Karpas-422 (cell line): Measurements from ENCODE around the gene NUTM1. TPM values are rescaled to one million over a fixed set of nuclear protein-coding genes. Genes with fewer than 3 reads are reported as not detected.

Source experiments
- DNase-seq: peaks from one replicate; pipeline ENCODE4 v3.0.0-alpha.2; 2015
- H2AFZ ChIP-seq: fragments of 200-600 bp; sonication (generic); 2 replicates; pipeline ENCODE4 v1.6.1; 2014; ENCODE audit warnings: antibody characterized with exemption, low read length, mixed read lengths
- H3K27ac ChIP-seq: fragments of 200-600 bp; sonication (generic); 2 replicates; pipeline ENCODE4 v1.5.1; 2014; ENCODE audit warnings: mild to moderate bottlenecking, low read length, moderate library complexity
- H3K27me3 ChIP-seq: fragments of 200-600 bp; sonication (generic); 2 replicates; pipeline ENCODE4 v1.6.1; 2014; ENCODE audit warnings: low read length, mixed read lengths
- H3K36me3 ChIP-seq: fragments of 200-600 bp; sonication (generic); 2 replicates; pipeline ENCODE4 v1.6.1; 2014; ENCODE audit warnings: low read length, mixed read lengths; ENCODE audit not compliant: insufficient read depth
- H3K4me1 ChIP-seq: fragments of 200-600 bp; sonication (generic); 2 replicates; pipeline ENCODE4 v1.6.1; 2014; ENCODE audit warnings: mild to moderate bottlenecking, low read length, mixed read lengths
- H3K4me2 ChIP-seq: fragments of 200-600 bp; sonication (generic); 2 replicates; pipeline ENCODE4 v1.6.1; 2014; ENCODE audit warnings: low read length, low read depth, mild to moderate bottlenecking; ENCODE audit not compliant: poor library complexity, severe bottlenecking
- H3K4me3 ChIP-seq: fragments of 200-600 bp; sonication (generic); 2 replicates; pipeline ENCODE4 v1.5.1; 2014; ENCODE audit warnings: mild to moderate bottlenecking, antibody characterized with exemption, low read length, mixed read lengths
- H3K79me2 ChIP-seq: fragments of 200-600 bp; sonication (generic); 2 replicates; pipeline ENCODE4 v1.6.1; 2014; ENCODE audit warnings: mild to moderate bottlenecking, low read length, mixed read lengths
- H3K9ac ChIP-seq: fragments of 200-600 bp; sonication (generic); 2 replicates; pipeline ENCODE4 v1.6.0; 2014; ENCODE audit warnings: low read length
- H3K9me2 ChIP-seq: fragments of 200-600 bp; sonication (generic), shearing (Covaris generic); replicated peaks from 2 replicates; pipeline ENCODE4 v1.6.0; 2014; ENCODE audit warnings: mild to moderate bottlenecking, low read length, moderate library complexity; ENCODE audit not compliant: insufficient read depth
- H3K9me3 ChIP-seq: fragments of 300-700, 200-600 bp; sonication (generic); 2 replicates; pipeline ENCODE4 v1.6.1; 2014; ENCODE audit warnings: low read length, mixed read lengths
- H4K20me1 ChIP-seq: fragments of 200-600 bp; sonication (generic); 2 replicates; pipeline ENCODE4 v1.6.1; 2014; ENCODE audit warnings: mild to moderate bottlenecking, antibody characterized with exemption, low read length, low read depth; ENCODE audit not compliant: insufficient read depth
- total RNA-seq: library from RNA; depleted of rRNA; stranded (reverse); fragments of >200 nt; shearing (Covaris generic); gene quantifications from 2 replicates; pipeline ENCODE4 v1.2.3, GENCODE V29; 2014; ENCODE audit warnings: low replicate concordance

The NUTM1 gene
- total RNA-seq, 1 experiment from 2014 or later, result not detected

GRCh38 chr15:34362047-34362773, 19.1 kb downstream of the NUTM1 start:
- Histone ChIP-seq H3K36me3 (peaks cover 19% of the 10 kb centered on the region; the same call in 1 of the 2 replicates), H3K27me3 (no peaks in the 10 kb centered on the region), H3K4me2 (no peak overlapping the region), H3K4me3 (no peak overlapping the region), H3K27ac (no peak overlapping the region), H3K9ac (no peak overlapping the region), H3K9me2 (no peaks in the 10 kb centered on the region), H2AFZ (no peak overlapping the region), H3K4me1 (peaks cover 14% of the 10 kb centered on the region), H4K20me1 (peaks cover 4% of the 10 kb centered on the region; the same call in 1 of the 2 replicates), H3K79me2 (peaks cover 27% of the 10 kb centered on the region), H3K9me3 (no peaks in the 10 kb centered on the region)
- DNase-seq, result no peak

GRCh38 chr15:34364041-34364440, 20.9 kb downstream of the NUTM1 start:
- H3K9me2 ChIP-seq, result no peaks in the 10 kb centered on the region
- H3K27ac ChIP-seq, result no peak overlapping the region
- no peak overlapping the region for H3K9ac ChIP-seq
- H3K4me2 ChIP-seq, result no peak overlapping the region
- DNase-seq, result no peak
- no peak overlapping the region for H3K4me3 ChIP-seq
- H3K36me3 ChIP-seq, result peaks cover 19% of the 10 kb centered on the region; the same call in 1 of the 2 replicates
- peaks cover 27% of the 10 kb centered on the region for H3K79me2 ChIP-seq
- no peak overlapping the region for H2AFZ ChIP-seq
- H3K9me3 ChIP-seq, result no peaks in the 10 kb centered on the region
- peaks cover 4% of the 10 kb centered on the region; the same call in 1 of the 2 replicates for H4K20me1 ChIP-seq
- peaks cover 22% of the 10 kb centered on the region for H3K4me1 ChIP-seq
- no peaks in the 10 kb centered on the region for H3K27me3 ChIP-seq

- Histone ChIP-seq H3K79me2 (peaks cover 27% of the 10 kb centered on the region), H3K27me3 (no peaks in the 10 kb centered on the region), H3K4me3 (peak overlapping the region; percentile 82), H3K9me2 (no peaks in the 10 kb centered on the region), H2AFZ (no peak overlapping the region), H3K4me2 (peak overlapping the region; percentile 78), H3K9ac (peak overlapping the region; percentile 97), H4K20me1 (peaks cover 8% of the 10 kb centered on the region; the same call in 1 of the 2 replicates), H3K36me3 (peaks cover 13% of the 10 kb centered on the region; the same call in 1 of the 2 replicates), H3K9me3 (no peaks in the 10 kb centered on the region), H3K4me1 (peaks cover 30% of the 10 kb centered on the region), H3K27ac (no peak overlapping the region)
- DNase-seq, result no peak
Observed at GRCh38 chr15:34365091-34365825, 22.1 kb downstream of the NUTM1 start.

GRCh38 chr15:34365836-34366235, 22.7 kb downstream of the NUTM1 start:
- Histone ChIP-seq H4K20me1 (peaks cover 10% of the 10 kb centered on the region; the same call in 1 of the 2 replicates), H3K9ac (peak overlapping the region; percentile 97), H3K36me3 (peaks cover 8% of the 10 kb centered on the region; the same call in 1 of the 2 replicates), H3K9me3 (no peaks in the 10 kb centered on the region), H3K79me2 (peaks cover 27% of the 10 kb centered on the region), H2AFZ (no peak overlapping the region), H3K4me1 (peaks cover 31% of the 10 kb centered on the region), H3K4me3 (peak overlapping the region; percentile 82), H3K9me2 (no peaks in the 10 kb centered on the region), H3K4me2 (peak overlapping the region; percentile 78), H3K27ac (no peak overlapping the region), H3K27me3 (no peaks in the 10 kb centered on the region)
- no peak for DNase-seq

GRCh38 chr15:34366271-34367065, 23.4 kb downstream of the NUTM1 start:
- no peaks in the 10 kb centered on the region for H3K9me3 ChIP-seq
- peaks cover 4% of the 10 kb centered on the region; the same call in 1 of the 2 replicates for H3K36me3 ChIP-seq
- H3K9ac ChIP-seq, result peak overlapping the region; percentile 97
- DNase-seq, result peak; percentile 83
- H3K79me2 ChIP-seq, result peaks cover 27% of the 10 kb centered on the region
- H3K4me2 ChIP-seq, result peak overlapping the region; percentile 78
- H3K4me3 ChIP-seq, result peak overlapping the region; percentile 82
- peak overlapping the region; percentile 95 for H2AFZ ChIP-seq
- H4K20me1 ChIP-seq, result 0 out of 2 replicates have a peak, but pooled peaks cover 10% of the 10 kb centered on the region
- H3K27me3 ChIP-seq, result no peaks in the 10 kb centered on the region
- H3K9me2 ChIP-seq, result no peaks in the 10 kb centered on the region
- H3K27ac ChIP-seq, result no peak overlapping the region
- peaks cover 31% of the 10 kb centered on the region for H3K4me1 ChIP-seq

- Histone ChIP-seq H3K4me1 (peaks cover 31% of the 10 kb centered on the region), H3K4me2 (peak within 1 kb of the TSS; percentile 78), H3K27me3 (no peaks in the 10 kb centered on the region), H3K79me2 (peaks cover 27% of the 10 kb centered on the region), H4K20me1 (0 out of 2 replicates have a peak, but pooled peaks cover 10% of the 10 kb centered on the region), H3K27ac (peak within 1 kb of the TSS; percentile 83), H3K9me3 (no peaks in the 10 kb centered on the region), H3K36me3 (peaks cover 4% of the 10 kb centered on the region; the same call in 1 of the 2 replicates), H2AFZ (peak within 1 kb of the TSS; percentile 95), H3K9me2 (no peaks in the 10 kb centered on the region), H3K9ac (peak within 1 kb of the TSS; percentile 97), H3K4me3 (peak within 1 kb of the TSS; percentile 82)
- DNase-seq, result peak; percentile 95
Observed at GRCh38 chr15:34367101-34368081, 24.3 kb downstream of the NUTM1 start, which contains the start of gene LPCAT4. Gene LPCAT4, minus strand, starts transcription at chr15:34367196. Its CDS starts 96 bp downstream, at chr15:34367100.

GRCh38 chr15:34370129-34370528, 27.0 kb downstream of the NUTM1 start:
- H3K9me3 ChIP-seq, result no peaks in the 10 kb centered on the region
- no peaks in the 10 kb centered on the region for H3K36me3 ChIP-seq
- no peaks in the 10 kb centered on the region for H3K27me3 ChIP-seq
- peaks cover 28% of the 10 kb centered on the region for H3K4me1 ChIP-seq
- H3K4me3 ChIP-seq, result no peak overlapping the region
- H2AFZ ChIP-seq, result no peak overlapping the region
- H3K9ac ChIP-seq, result no peak overlapping the region
- no peak for DNase-seq
- H3K79me2 ChIP-seq, result peaks cover 17% of the 10 kb centered on the region
- H4K20me1 ChIP-seq, result 0 out of 2 replicates have a peak, but pooled peaks cover 7% of the 10 kb centered on the region
- no peaks in the 10 kb centered on the region for H3K9me2 ChIP-seq
- H3K4me2 ChIP-seq, result no peak overlapping the region
- no peak overlapping the region for H3K27ac ChIP-seq
